ENCODE data around the gene HOXA13.

The HOXA13 gene

GRCh38 chr7:27235387-27236311 lies 35.8 kb upstream of the HOXA13 start:
- no peak for DNase-seq

- no peak for DNase-seq
Observed at GRCh38 chr7:27229448-27229847, 29.6 kb upstream of the HOXA13 start.

- no peak for DNase-seq
Observed at GRCh38 chr7:27224983-27225934, 25.4 kb upstream of the HOXA13 start.

GRCh38 chr7:27223941-27224575 lies 24.2 kb upstream of the HOXA13 start:
- no peak for DNase-seq

GRCh38 chr7:27221201-27221797 lies 21.4 kb upstream of the HOXA13 start:
- no peak for DNase-seq

- no peak for DNase-seq
Observed at GRCh38 chr7:27220440-27220955, 20.6 kb upstream of the HOXA13 start.

GRCh38 chr7:27219821-27220220 lies 19.9 kb upstream of the HOXA13 start:
- no peak for DNase-seq

GRCh38 chr7:27217951-27218350 lies 18.1 kb upstream of the HOXA13 start:
- DNase-seq = no peak

- no peak for DNase-seq
Observed at GRCh38 chr7:27215356-27215755, 15.5 kb upstream of the HOXA13 start.

- no peak for DNase-seq
Observed at GRCh38 chr7:27214239-27214950, 14.5 kb upstream of the HOXA13 start.

- DNase-seq = no peak
Observed at GRCh38 chr7:27213433-27214238, 13.7 kb upstream of the HOXA13 start.

GRCh38 chr7:27212497-27213432 lies 12.9 kb upstream of the HOXA13 start:
- no peak for DNase-seq

- DNase-seq = no peak
Observed at GRCh38 chr7:27211764-27212204, 11.9 kb upstream of the HOXA13 start.

GRCh38 chr7:27211084-27211446 lies 11.2 kb upstream of the HOXA13 start:
- no peak for DNase-seq

GRCh38 chr7:27210441-27211083 lies 10.7 kb upstream of the HOXA13 start:
- no peak for DNase-seq

GRCh38 chr7:27209933-27210440 lies 10.1 kb upstream of the HOXA13 start:
- DNase-seq = no peak

GRCh38 chr7:27208998-27209397 lies 9.1 kb upstream of the HOXA13 start:
- no peak for DNase-seq

GRCh38 chr7:27207348-27207985 lies 7.6 kb upstream of the HOXA13 start:
- DNase-seq = no peak

Data from activated gamma-delta T cell treated with Interleukin-2 at 50 U/mL for 16 hours (primary cell).